HepG2 (cell line): ENCODE results near the gene SLC11A1. TPM values are rescaled to one million over a fixed set of nuclear protein-coding genes. Genes with fewer than 3 reads are reported as not detected.

Experiments used
- ATF1 ChIP-seq: IDR thresholded peaks from 2 replicates; pipeline ENCODE4 v1.6.1; 2016; ENCODE audit warnings: mild to moderate bottlenecking, control low read depth
- IRF9 ChIP-seq: sonication (generic); formaldehyde crosslinking; IDR thresholded peaks from 2 replicates; pipeline ENCODE4 v1.8.0; 2022; ENCODE audit warnings: missing genetic modification reagents, mild to moderate bottlenecking, borderline replicate concordance
- PHF5A ChIP-seq: IDR thresholded peaks from one replicate; pipeline ENCODE4 v1.6.1; 2018; ENCODE audit warnings: low read depth, missing genetic modification reagents; ENCODE audit not compliant: unreplicated experiment
- ZNF225 ChIP-seq: sonication (generic); formaldehyde crosslinking; IDR thresholded peaks from 2 replicates; pipeline ENCODE4 v1.4.0; 2020; ENCODE audit warnings: mild to moderate bottlenecking, missing genetic modification reagents
- ZNF318 ChIP-seq: sonication (generic); formaldehyde crosslinking; IDR thresholded peaks from 2 replicates; pipeline ENCODE4 v1.4.0; 2020; ENCODE audit warnings: mild to moderate bottlenecking, missing genetic modification reagents
- ZNF333 ChIP-seq: sonication (generic); formaldehyde crosslinking; IDR thresholded peaks from 2 replicates; pipeline ENCODE4 v1.4.0; 2020; ENCODE audit warnings: mild to moderate bottlenecking, missing genetic modification reagents, borderline replicate concordance
- ZNF34 ChIP-seq: sonication (generic); formaldehyde crosslinking; IDR thresholded peaks from 2 replicates; pipeline ENCODE4 v1.4.0; 2020; ENCODE audit warnings: mild to moderate bottlenecking, missing genetic modification reagents, borderline replicate concordance
- ZNF430 ChIP-seq: sonication (generic); formaldehyde crosslinking; IDR thresholded peaks from 2 replicates; pipeline ENCODE4 v1.9.0; 2021; ENCODE audit warnings: mild to moderate bottlenecking, missing genetic modification reagents
- ZNF446 ChIP-seq: sonication (generic); formaldehyde crosslinking; IDR thresholded peaks from 2 replicates; pipeline ENCODE4 v1.5.0; 2020; ENCODE audit warnings: mild to moderate bottlenecking, missing genetic modification reagents
- ZNF460 ChIP-seq: sonication (generic); formaldehyde crosslinking; IDR thresholded peaks from 2 replicates; pipeline ENCODE4 v1.5.1; 2020; ENCODE audit warnings: missing genetic modification reagents, mild to moderate bottlenecking, borderline replicate concordance
- ZNF7 ChIP-seq: IDR thresholded peaks from 2 replicates; pipeline ENCODE4 v1.6.1; 2016; ENCODE audit warnings: missing biosample characterization, missing genetic modification reagents
- polyA plus RNA-seq, 8 experiments: library from polyadenylated mRNA; depleted of rRNA in 3 of 8; stranded (reverse) in 7 of 8; unstranded in 1 of 8; fragments of >200 nt; fragmentation: Illumina TruSeq in 4 of 8; extraction: Trizol in 4 of 8; gene quantifications; 2 replicates each; pipeline versions ENCODE4 v1.2.1 to v1.2.3, GENCODE V29; 2011 to 2016; ENCODE audit warnings: low read depth in 4 of 8, missing spikeins in 1 of 8, mixed read lengths in 1 of 8; ENCODE audit not compliant: insufficient read depth in 1 of 8
- total RNA-seq, 5 experiments: library from RNA; depleted of rRNA; stranded (reverse); fragments of >200 nt; fragmentation: Illumina TruSeq; extraction: Trizol; gene quantifications; 2 replicates each; pipeline ENCODE4 v1.2.3, GENCODE V29; 2016; ENCODE audit warnings: low read depth in 1 of 5
- TF ChIP-seq, protein P1 (sequence below): sonication (generic); formaldehyde crosslinking; IDR thresholded peaks from 2 replicates; pipeline ENCODE4 v1.5.0; 2020; ENCODE audit warnings: mild to moderate bottlenecking, missing genetic modification reagents, borderline replicate concordance
- TF ChIP-seq, protein P2 (sequence below): sonication (generic); formaldehyde crosslinking; IDR thresholded peaks from 2 replicates; pipeline ENCODE4 v1.8.1; 2023; ENCODE audit warnings: mild to moderate bottlenecking, inconsistent platforms, moderate library complexity, missing genetic modification reagents, borderline replicate concordance
- TF ChIP-seq, protein P3 (sequence below): sonication (generic); formaldehyde crosslinking; IDR thresholded peaks from 2 replicates; pipeline ENCODE4 v1.4.0; 2020; ENCODE audit warnings: mild to moderate bottlenecking, low read depth, missing genetic modification reagents

Gene SLC11A1
- total and polyA plus RNA-seq, 2 of the 13 experiments (the other 11 are each of a cell fraction or from before 2014, with no cell fraction given) = 0.33 to 2.3 TPM

DNA sequence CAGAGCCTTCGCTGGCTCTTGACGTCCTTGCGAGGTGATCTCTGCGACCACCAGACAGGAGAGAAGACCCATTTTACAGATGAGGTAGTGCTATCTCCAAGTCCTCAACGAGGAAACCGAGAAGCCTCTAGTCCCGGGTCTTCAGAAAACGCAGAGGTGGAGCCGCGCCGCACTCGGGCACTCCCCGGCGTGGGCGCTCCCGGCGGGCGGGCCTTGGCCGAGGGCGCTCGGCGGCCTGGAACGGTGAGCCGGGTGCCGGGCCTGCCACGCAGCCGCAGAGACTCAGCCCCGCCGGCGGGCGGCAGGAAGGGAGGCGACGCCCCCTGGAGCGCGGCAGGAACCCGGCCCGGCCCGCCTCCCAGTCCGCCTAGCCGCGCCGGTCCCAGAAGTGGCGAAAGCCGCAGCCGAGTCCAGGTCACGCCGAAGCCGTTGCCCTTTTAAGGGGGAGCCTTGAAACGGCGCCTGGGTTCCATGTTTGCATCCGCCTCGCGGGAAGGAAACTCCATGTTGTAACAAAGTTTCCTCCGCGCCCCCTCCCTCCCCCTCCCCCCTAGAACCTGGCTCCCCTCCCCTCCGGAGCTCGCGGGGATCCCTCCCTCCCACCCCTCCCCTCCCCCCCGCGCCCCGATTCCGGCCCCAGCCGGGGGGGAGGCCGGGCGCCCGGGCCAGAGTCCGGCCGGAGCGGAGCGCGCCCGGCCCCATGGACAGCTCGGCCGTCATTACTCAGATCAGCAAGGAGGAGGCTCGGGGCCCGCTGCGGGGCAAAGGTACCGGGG lies 17.5 kb downstream of the SLC11A1 start, which contains the start of gene CTDSP1 (continued):
- TF ChIP-seq ZNF7 (CRISPR knock-in tag) = peak; percentile 21; the same call in 1 of the 2 replicates
- TF ChIP-seq, protein P1, sequence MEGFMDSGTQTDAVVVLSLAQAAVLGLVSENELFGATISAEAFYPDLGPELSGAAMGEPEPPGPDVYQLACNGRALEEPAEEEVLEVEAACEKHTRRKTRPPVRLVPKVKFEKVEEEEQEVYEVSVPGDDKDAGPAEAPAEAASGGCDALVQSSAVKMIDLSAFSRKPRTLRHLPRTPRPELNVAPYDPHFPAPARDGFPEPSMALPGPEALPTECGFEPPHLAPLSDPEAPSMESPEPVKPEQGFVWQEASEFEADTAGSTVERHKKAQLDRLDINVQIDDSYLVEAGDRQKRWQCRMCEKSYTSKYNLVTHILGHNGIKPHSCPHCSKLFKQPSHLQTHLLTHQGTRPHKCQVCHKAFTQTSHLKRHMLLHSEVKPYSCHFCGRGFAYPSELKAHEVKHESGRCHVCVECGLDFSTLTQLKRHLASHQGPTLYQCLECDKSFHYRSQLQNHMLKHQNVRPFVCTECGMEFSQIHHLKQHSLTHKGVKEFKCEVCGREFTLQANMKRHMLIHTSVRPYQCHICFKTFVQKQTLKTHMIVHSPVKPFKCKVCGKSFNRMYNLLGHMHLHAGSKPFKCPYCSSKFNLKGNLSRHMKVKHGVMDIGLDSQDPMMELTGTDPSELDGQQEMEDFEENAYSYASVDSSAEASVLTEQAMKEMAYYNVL = peak; percentile 68; the same call in 1 of the 2 replicates
- TF ChIP-seq, protein P2, sequence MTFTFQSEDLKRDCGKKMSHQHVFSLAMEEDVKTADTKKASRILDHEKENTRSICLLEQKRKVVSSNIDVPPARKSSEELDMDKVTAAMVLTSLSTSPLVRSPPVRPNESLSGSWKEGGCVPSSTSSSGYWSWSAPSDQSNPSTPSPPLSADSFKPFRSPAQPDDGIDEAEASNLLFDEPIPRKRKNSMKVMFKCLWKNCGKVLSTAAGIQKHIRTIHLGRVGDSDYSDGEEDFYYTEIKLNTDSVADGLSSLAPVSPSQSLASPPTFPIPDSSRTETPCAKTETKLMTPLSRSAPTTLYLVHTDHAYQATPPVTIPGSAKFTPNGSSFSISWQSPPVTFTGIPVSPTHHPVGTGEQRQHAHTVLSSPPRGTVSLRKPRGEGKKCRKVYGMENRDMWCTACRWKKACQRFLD (CRISPR knock-in tag) = no peak; the same call in 1 of the 2 replicates
- TF ChIP-seq ZNF446 (CRISPR knock-in tag) = peak; percentile 82; the same call in 1 of the 2 replicates
- peak; percentile 84 for TF ChIP-seq PHF5A
- TF ChIP-seq ZNF460 = 0 out of 2 replicates have a peak, but pooled peaks have one; percentile 22
- TF ChIP-seq ZNF333 (CRISPR knock-in tag) = peak; percentile 24
- TF ChIP-seq, protein P3, sequence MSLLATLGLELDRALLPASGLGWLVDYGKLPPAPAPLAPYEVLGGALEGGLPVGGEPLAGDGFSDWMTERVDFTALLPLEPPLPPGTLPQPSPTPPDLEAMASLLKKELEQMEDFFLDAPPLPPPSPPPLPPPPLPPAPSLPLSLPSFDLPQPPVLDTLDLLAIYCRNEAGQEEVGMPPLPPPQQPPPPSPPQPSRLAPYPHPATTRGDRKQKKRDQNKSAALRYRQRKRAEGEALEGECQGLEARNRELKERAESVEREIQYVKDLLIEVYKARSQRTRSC (CRISPR knock-in tag) = no peak
- peak; percentile 55; the same call in 1 of the 2 replicates for TF ChIP-seq ZNF34 (CRISPR knock-in tag)
- TF ChIP-seq ZNF318 (CRISPR knock-in tag) = no peak
- no peak; the same call in 1 of the 2 replicates for TF ChIP-seq ZNF430 (CRISPR knock-in tag)
- TF ChIP-seq ATF1 = no peak
- TF ChIP-seq ZNF225 (CRISPR knock-in tag) = no peak; the same call in 1 of the 2 replicates
- peak; percentile 55; the same call in 1 of the 2 replicates for TF ChIP-seq IRF9
